ENCODE results near the gene CCS. TPM values are rescaled to one million over a fixed set of nuclear protein-coding genes. Genes with fewer than 3 reads are reported as not detected.

The CCS gene
- total and polyA plus RNA-seq, 9 of the 15 experiments (the other 6 are each of a cell fraction or from before 2014, with no cell fraction given) = 1.1 to 46.6 (median 26.8) TPM

DNA sequence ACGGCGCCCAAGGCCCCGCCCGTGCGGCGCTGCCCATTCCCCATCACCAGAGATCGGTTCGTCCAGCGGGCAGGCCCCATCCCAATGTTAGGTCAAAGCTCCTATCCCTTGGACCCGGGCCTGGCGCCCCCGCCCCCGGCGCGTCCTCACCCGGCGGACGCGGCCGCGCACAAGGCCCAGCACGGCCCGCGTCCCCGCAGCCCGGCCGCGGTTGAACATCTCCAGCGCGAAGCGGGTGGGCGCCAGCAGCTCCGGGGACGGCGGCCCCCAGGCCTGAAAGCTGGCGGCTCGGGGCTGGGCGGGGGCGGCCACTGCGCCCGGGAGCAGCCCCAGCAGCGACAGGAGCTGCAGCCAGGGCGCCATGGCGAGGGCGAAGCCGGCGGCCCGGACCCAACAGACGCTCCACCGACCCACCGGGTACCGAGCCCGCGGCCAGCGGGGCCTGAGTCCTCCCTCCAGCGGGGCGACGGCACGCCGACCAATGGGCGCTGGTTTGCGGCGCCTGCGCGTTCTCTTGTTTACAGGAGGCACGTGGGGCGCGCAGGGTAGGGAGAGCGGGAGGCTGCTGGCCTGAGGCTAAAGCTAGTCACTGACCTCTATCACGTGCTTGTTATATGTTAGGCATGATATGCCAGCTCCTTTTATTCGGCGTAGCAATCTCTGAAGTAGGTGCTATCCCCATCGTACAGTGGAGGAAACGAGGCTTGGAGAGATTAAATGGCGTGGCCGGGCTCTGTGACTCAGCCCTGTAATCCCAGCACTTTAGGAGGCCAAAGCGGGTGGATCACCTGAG, 24.7 kb upstream of the CCS start, which contains the start of gene CTSF (continued):
- TF ChIP-seq, protein P1, sequence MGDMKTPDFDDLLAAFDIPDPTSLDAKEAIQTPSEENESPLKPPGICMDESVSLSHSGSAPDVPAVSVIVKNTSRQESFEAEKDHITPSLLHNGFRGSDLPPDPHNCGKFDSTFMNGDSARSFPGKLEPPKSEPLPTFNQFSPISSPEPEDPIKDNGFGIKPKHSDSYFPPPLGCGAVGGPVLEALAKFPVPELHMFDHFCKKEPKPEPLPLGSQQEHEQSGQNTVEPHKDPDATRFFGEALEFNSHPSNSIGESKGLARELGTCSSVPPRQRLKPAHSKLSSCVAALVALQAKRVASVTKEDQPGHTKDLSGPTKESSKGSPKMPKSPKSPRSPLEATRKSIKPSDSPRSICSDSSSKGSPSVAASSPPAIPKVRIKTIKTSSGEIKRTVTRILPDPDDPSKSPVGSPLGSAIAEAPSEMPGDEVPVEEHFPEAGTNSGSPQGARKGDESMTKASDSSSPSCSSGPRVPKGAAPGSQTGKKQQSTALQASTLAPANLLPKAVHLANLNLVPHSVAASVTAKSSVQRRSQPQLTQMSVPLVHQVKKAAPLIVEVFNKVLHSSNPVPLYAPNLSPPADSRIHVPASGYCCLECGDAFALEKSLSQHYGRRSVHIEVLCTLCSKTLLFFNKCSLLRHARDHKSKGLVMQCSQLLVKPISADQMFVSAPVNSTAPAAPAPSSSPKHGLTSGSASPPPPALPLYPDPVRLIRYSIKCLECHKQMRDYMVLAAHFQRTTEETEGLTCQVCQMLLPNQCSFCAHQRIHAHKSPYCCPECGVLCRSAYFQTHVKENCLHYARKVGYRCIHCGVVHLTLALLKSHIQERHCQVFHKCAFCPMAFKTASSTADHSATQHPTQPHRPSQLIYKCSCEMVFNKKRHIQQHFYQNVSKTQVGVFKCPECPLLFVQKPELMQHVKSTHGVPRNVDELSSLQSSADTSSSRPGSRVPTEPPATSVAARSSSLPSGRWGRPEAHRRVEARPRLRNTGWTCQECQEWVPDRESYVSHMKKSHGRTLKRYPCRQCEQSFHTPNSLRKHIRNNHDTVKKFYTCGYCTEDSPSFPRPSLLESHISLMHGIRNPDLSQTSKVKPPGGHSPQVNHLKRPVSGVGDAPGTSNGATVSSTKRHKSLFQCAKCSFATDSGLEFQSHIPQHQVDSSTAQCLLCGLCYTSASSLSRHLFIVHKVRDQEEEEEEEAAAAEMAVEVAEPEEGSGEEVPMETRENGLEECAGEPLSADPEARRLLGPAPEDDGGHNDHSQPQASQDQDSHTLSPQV (IDR thresholded peaks at IDR 0.05) = peak; percentile 95
- TF ChIP-seq, protein P2, sequence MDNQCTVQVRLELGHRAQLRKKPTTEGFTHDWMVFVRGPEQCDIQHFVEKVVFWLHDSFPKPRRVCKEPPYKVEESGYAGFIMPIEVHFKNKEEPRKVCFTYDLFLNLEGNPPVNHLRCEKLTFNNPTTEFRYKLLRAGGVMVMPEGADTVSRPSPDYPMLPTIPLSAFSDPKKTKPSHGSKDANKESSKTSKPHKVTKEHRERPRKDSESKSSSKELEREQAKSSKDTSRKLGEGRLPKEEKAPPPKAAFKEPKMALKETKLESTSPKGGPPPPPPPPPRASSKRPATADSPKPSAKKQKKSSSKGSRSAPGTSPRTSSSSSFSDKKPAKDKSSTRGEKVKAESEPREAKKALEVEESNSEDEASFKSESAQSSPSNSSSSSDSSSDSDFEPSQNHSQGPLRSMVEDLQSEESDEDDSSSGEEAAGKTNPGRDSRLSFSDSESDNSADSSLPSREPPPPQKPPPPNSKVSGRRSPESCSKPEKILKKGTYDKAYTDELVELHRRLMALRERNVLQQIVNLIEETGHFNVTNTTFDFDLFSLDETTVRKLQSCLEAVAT (IDR thresholded peaks at IDR 0.05) = no peak
- TF ChIP-seq ZNF12 (CRISPR knock-in tag; IDR thresholded peaks at IDR 0.05) = 0 out of 2 replicates have a peak, but pooled peaks have one; percentile 21
- peak; percentile 32; the same call in 1 of the 2 replicates for TF ChIP-seq HDAC2 (IDR thresholded peaks at IDR 0.05)
